Keratinocyte (primary cell): ENCODE data around the gene KLHL22. TPM values are rescaled to one million over a fixed set of nuclear protein-coding genes. Genes with fewer than 3 reads are reported as not detected.

Experiments
- DNase-seq: peaks from one replicate; pipeline ENCODE4 v3.0.0-alpha.2; 2011; ENCODE audit warnings: low read depth, missing footprints, low spot score
- FAIRE-seq: peaks from 2 replicates; lab custom pipeline; 2011; peaks lifted over from hg19 to GRCh38; lab: Jason Lieb, UNC
- H2AFZ ChIP-seq: 2 replicates; pipeline ENCODE4 v1.6.0; 2012; ENCODE audit warnings: low read length, control low read depth, inconsistent platforms; ENCODE audit not compliant: control insufficient read depth
- H3K27ac ChIP-seq: 2 replicates; pipeline ENCODE4 v1.5.1; 2011; ENCODE audit warnings: low read length; ENCODE audit not compliant: control insufficient read depth, insufficient read depth
- H3K27me3 ChIP-seq: 3 replicates; pipeline ENCODE4 v1.6.0; 2011; ENCODE audit warnings: low read length; ENCODE audit not compliant: control insufficient read depth, insufficient read depth; ENCODE audit errors: extremely low read depth
- H3K36me3 ChIP-seq, 2 experiments: 2 replicates in 1 of 2; 3 replicates in 1 of 2; pipeline ENCODE4 v1.5.1; 2011; ENCODE audit warnings: low read length in 2 of 2, mild to moderate bottlenecking in 1 of 2; ENCODE audit not compliant: control insufficient read depth in 2 of 2, insufficient read depth in 2 of 2; ENCODE audit errors: extremely low read depth in 1 of 2
- H3K4me1 ChIP-seq: 3 replicates; pipeline ENCODE4 v1.5.1; 2011; ENCODE audit warnings: low read length; ENCODE audit not compliant: control insufficient read depth, insufficient read depth; ENCODE audit errors: extremely low read depth
- H3K4me2 ChIP-seq: 3 replicates; pipeline ENCODE4 v1.6.0; 2011; ENCODE audit warnings: low read depth, low read length; ENCODE audit not compliant: control insufficient read depth, insufficient read depth; ENCODE audit errors: extremely low read depth
- H3K4me3 ChIP-seq, 3 experiments: fragments of 200-600 bp in 1 of 3; sonication (generic) in 1 of 3; 2 replicates in 2 of 3; 3 replicates in 1 of 3; pipeline ENCODE4 v1.5.1; 2011 to 2016; ENCODE audit warnings: low read length in 3 of 3, mild to moderate bottlenecking in 3 of 3, control low read depth in 2 of 3, inconsistent platforms in 1 of 3, low read depth in 1 of 3, mixed read lengths in 1 of 3, mixed run types in 1 of 3, moderate library complexity in 1 of 3; ENCODE audit not compliant: control insufficient read depth in 2 of 3, insufficient read depth in 2 of 3; ENCODE audit errors: extremely low read depth in 1 of 3
- H3K79me2 ChIP-seq: 2 replicates; pipeline ENCODE4 v1.6.0; 2012; ENCODE audit warnings: low read length; ENCODE audit not compliant: control insufficient read depth, insufficient read depth
- H3K9ac ChIP-seq: 3 replicates; pipeline ENCODE4 v1.6.0; 2011; ENCODE audit warnings: low read length; ENCODE audit not compliant: control insufficient read depth, insufficient read depth; ENCODE audit errors: extremely low read depth
- H3K9me1 ChIP-seq: 3 replicates; pipeline ENCODE4 v1.6.0; 2011; ENCODE audit warnings: low read length; ENCODE audit not compliant: control insufficient read depth, insufficient read depth; ENCODE audit errors: extremely low read depth
- H3K9me3 ChIP-seq: 2 replicates; pipeline ENCODE4 v1.5.1; 2012; ENCODE audit warnings: low read depth, low read length; ENCODE audit not compliant: control insufficient read depth
- H4K20me1 ChIP-seq: 3 replicates; pipeline ENCODE4 v1.6.0; 2011; ENCODE audit warnings: low read length; ENCODE audit not compliant: control insufficient read depth, insufficient read depth; ENCODE audit errors: extremely low read depth
- EZH2 ChIP-seq: IDR thresholded peaks from one replicate; pipeline ENCODE4 v1.6.1; 2012; ENCODE audit warnings: inconsistent platforms, mild to moderate bottlenecking, low read length, moderate library complexity
- dilution Hi-C: fragments of 300-500 bp; cut with MboI; formaldehyde crosslinking; loops from one replicate; pipeline ENCODE4 v1.7.0; 2020; ENCODE audit warnings: low sequenced_read_pairs; ENCODE audit not compliant: extremely low pct_ligation_motif_present
- polyA plus RNA-seq, 5 experiments: library from polyadenylated mRNA; depleted of rRNA in 3 of 5; stranded (reverse) in 3 of 5; stranded (forward) in 1 of 5; unstranded in 1 of 5; fragments of >200 nt; gene quantifications; 1 replicate in 1 of 5; 2 replicates in 3 of 5; 3 replicates in 1 of 5; pipeline versions ENCODE4 v1.2.1 to v1.2.3, GENCODE V29; 2011 to 2012; ENCODE audit warnings: missing spikeins in 2 of 5, low read depth in 1 of 5, low replicate concordance in 1 of 5
- TF ChIP-seq, protein P1 (sequence below), 3 experiments: IDR thresholded peaks in 1 of 3; conservative IDR thresholded peaks in 1 of 3; optimal IDR thresholded peaks in 1 of 3; 2 replicates in 2 of 3; 3 replicates in 1 of 3; pipeline versions ENCODE3 to v1.5.1; 2011; ENCODE audit warnings: low read length in 3 of 3, mild to moderate bottlenecking in 3 of 3, moderate library complexity in 2 of 3, control low read depth in 1 of 3, inconsistent platforms in 1 of 3; ENCODE audit not compliant: insufficient read depth in 2 of 3; ENCODE audit errors: extremely low read depth in 1 of 3

KLHL22 gene
- polyA plus RNA-seq, 1 donor (not counting 4 experiments of a cell fraction or from before 2014, with no cell fraction given), result 9.3 TPM

- H3K79me2 ChIP-seq, result no peaks in the 10 kb centered on the region
- H3K4me2 ChIP-seq, result no peak overlapping the region
- TF ChIP-seq, protein P1, sequence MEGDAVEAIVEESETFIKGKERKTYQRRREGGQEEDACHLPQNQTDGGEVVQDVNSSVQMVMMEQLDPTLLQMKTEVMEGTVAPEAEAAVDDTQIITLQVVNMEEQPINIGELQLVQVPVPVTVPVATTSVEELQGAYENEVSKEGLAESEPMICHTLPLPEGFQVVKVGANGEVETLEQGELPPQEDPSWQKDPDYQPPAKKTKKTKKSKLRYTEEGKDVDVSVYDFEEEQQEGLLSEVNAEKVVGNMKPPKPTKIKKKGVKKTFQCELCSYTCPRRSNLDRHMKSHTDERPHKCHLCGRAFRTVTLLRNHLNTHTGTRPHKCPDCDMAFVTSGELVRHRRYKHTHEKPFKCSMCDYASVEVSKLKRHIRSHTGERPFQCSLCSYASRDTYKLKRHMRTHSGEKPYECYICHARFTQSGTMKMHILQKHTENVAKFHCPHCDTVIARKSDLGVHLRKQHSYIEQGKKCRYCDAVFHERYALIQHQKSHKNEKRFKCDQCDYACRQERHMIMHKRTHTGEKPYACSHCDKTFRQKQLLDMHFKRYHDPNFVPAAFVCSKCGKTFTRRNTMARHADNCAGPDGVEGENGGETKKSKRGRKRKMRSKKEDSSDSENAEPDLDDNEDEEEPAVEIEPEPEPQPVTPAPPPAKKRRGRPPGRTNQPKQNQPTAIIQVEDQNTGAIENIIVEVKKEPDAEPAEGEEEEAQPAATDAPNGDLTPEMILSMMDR (optimal IDR thresholded peaks at IDR 0.05 in 1 of 3, IDR thresholded peaks at IDR 0.05 in 1 of 3, conservative IDR thresholded peaks at IDR 0.05 in 1 of 3; ENCODE audit: extremely low read depth in 1 of 3, insufficient read depth in 2 of 3, low read length in 3 of 3), result no peak
- TF ChIP-seq EZH2, result no peak
- H3K9ac ChIP-seq, result no peak overlapping the region
- dilution Hi-C loops, result no loop called here
- DNase-seq (no peak), FAIRE-seq (no peak)
- H3K4me3 ChIP-seq, result no peak overlapping the region
- no peaks in the 10 kb centered on the region for H4K20me1 ChIP-seq
- no peaks in the 10 kb centered on the region for H3K4me1 ChIP-seq
- no peaks in the 10 kb centered on the region for H3K9me3 ChIP-seq
- H3K36me3 ChIP-seq, result peaks cover 8 to 25% of the 10 kb centered on the region in 2 experiments
- H3K27me3 ChIP-seq, result no peaks in the 10 kb centered on the region
- H2AFZ ChIP-seq, result no peak overlapping the region
- no peak overlapping the region for H3K27ac ChIP-seq
- no peaks in the 10 kb centered on the region for H3K9me1 ChIP-seq
Observed at GRCh38 chr22:20403779-20404140, 91.8 kb downstream of the KLHL22 start.

- Histone ChIP-seq H3K9me3 (no peaks in the 10 kb centered on the region), H3K9me1 (no peaks in the 10 kb centered on the region), H3K4me1 (no peaks in the 10 kb centered on the region), H3K36me3 (peaks cover 8 to 25% of the 10 kb centered on the region in 2 experiments), H3K4me2 (no peak overlapping the region), H4K20me1 (no peaks in the 10 kb centered on the region), H2AFZ (no peak overlapping the region), H3K79me2 (no peaks in the 10 kb centered on the region), H3K27me3 (no peaks in the 10 kb centered on the region), H3K4me3 (no peak overlapping the region), H3K9ac (no peak overlapping the region), H3K27ac (no peak overlapping the region)
- FAIRE-seq (no peak), DNase-seq (no peak)
- dilution Hi-C loops, result no loop called here
- TF ChIP-seq, protein P1 (optimal IDR thresholded peaks at IDR 0.05 in 1 of 3, IDR thresholded peaks at IDR 0.05 in 1 of 3, conservative IDR thresholded peaks at IDR 0.05 in 1 of 3; ENCODE audit: extremely low read depth in 1 of 3, insufficient read depth in 2 of 3, low read length in 3 of 3), result no peak
- TF ChIP-seq EZH2, result no peak
Observed at GRCh38 chr22:20402960-20403778, 92.4 kb downstream of the KLHL22 start.
